ENCODE data around the gene TTC39A. TPM values are rescaled to one million over a fixed set of nuclear protein-coding genes. Genes with fewer than 3 reads are reported as not detected.

Gene TTC39A
- total RNA-seq, 2 donors from 2014 or later, result 0.81 to 1.6 TPM

DNA sequence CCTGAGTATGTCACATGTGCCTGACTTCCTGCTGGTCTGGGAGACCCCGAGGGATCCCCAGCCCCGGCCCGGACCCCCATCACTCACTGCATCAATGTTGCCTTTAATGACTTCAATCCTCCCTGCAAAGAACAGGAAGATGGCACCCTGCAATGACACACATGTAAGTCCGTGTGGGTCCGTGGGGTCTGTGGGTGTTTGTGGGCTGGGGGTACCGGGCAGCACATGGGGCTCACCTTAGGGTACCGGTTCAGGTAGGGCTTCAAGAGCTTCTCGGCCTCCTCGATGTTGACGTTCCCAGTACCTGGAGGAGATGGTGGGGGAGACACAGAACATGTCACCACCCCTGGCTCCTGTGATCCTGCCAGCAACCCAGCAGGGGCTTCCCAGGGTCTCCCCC is 28.1 kb downstream of the TTC39A start:
- intact Hi-C loops (cut with DNase I), result no loop called here
- DNase-seq (ENCODE audit: low spot score), result no peak

DNA sequence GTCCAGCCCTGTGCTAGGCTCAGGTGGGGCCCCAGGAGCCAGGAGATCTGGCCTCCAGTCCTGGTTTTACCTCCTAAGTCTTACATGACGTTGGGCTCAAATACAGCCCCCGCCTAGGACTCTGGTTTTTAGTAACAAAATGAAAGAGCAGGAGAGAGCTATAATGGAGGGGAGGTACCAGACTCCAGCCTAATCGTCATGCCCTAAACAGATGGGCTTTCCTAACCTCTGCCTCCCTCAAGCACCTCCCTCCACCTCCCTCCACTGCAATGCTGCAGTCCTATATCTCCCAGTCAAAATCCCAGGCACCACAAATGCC is 28.6 kb downstream of the TTC39A start:
- intact Hi-C loops (cut with DNase I), result no loop called here
- no peak for DNase-seq (ENCODE audit: low spot score)

DNA sequence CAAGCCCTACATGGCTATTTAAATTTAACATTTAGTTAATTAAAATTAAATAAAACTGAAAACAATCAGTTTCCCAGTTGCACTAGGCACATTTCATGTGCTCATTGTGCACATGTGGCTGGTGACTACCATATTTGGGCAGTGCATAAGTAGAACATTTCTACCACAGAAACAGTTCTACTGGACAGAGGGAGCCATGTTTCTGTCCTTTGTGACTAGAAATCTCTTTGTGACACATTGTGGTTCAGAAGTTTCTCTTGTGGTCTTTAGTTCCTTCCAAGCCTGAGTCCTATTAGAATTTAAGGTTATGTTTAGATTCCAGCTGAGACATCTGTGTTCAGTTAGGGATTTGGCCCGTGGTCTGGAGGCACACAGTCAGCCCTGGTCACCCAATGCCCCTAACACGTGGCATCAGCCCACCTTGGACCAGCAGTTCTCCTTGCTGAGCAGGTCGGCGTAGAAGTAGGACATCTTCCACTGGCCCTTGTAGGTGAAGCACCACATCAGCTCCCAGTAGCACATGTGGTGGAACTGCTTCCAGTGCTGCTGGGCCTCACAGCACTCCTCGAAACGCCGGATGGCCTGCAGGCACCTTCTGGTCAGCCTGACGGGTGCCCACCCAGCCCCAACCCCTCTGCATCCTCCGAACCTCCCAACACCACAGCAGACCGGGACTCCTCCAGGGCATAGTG is 29.1 kb downstream of the TTC39A start:
- intact Hi-C loops (cut with DNase I), result no loop called here

DNA sequence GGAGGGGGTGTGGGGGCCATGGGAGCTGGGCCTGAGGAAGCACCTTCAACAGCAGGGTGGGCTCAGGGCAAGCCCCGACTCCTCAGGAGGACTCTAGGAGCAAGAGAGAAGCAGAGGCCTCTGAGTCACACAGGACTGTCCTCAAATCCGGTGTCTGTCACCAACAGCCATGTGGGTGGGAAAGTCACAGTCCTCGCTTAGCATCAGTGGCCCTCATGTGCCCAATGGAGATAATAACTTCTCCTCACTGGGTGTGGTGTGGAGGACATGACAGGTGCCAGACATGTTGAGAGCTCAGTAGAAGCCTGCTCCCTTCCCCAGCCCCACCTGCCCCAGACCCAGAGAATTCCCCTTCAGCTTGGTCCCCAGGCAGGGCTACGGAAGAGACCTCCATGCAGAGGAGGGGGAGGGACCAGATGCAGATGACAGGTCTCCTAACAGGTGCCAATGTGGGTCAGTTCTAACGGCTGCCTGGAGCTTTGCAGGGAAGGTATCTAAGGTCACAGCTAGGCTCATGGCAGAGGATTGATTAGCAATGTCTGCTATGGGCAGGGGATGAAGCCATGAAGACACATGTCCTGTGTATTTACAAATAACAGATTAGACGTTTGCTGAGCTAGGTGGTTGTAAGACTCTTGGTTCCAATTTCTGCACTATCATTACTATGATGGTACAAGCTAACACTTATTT is 30.2 kb downstream of the TTC39A start:
- DNase-seq (ENCODE audit: low spot score), result peak; percentile 74
- intact Hi-C loops (cut with DNase I), result no loop called here

More for the DNA sequence above, 29.1 kb downstream of the TTC39A start:
- no peak for DNase-seq (ENCODE audit: low spot score)

DNA sequence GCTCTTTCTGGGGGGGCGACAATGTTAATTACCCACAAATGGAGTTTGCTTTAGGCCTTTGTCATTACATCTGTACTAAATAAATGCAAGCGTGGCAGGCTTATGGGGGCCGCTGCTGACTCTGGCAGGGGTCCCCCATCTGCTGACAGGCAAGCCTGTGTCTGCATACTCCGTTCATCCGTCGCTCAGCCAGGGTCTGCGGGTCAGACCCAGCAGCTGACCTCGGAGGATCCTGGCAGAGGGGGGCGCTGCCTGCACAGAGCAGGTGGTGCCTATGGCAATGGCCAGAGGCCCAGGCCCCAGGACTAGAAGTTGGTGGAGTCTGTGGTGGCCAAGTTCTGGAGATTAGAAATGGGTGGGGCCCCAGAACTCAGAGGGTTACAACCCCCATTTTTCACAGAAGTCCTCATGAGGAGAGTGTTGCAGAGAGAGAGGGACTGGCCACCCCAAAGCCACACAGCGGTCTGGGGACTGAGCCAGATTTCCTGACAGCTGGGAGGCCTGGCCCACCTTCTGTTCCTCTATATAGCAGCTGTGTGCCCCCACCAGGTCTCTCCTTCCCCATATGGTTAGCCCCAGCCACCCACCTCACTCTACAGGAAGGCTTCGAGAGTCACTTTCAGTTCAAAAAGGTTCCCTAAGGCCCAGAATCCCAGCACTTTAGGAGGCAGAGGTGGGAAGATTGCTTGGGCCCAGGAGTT is 31.0 kb downstream of the TTC39A start:
- no peak for DNase-seq (ENCODE audit: low spot score)
- intact Hi-C loops (cut with DNase I), result no loop called here

DNA sequence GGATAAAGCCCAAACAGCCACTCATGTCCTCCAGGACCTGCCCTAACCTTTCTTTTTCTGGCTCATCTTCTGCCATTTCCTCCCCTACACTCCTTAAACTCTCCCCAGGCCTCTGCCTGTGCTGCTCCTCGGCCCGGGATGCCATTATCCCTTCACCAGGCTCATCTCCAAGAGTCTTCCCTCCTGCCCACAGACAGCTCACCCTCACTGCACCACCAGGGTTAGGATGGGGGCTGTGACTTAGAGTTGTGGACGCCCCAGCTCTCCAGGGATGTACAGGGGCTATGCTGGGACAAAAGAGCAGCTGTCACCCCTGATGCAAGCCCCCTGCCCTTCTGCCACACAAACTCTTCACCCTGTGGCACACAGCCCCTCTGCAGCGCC is 32.0 kb downstream of the TTC39A start:
- no peak for DNase-seq (ENCODE audit: low spot score)
- intact Hi-C loops (cut with DNase I), result no loop called here

DNA sequence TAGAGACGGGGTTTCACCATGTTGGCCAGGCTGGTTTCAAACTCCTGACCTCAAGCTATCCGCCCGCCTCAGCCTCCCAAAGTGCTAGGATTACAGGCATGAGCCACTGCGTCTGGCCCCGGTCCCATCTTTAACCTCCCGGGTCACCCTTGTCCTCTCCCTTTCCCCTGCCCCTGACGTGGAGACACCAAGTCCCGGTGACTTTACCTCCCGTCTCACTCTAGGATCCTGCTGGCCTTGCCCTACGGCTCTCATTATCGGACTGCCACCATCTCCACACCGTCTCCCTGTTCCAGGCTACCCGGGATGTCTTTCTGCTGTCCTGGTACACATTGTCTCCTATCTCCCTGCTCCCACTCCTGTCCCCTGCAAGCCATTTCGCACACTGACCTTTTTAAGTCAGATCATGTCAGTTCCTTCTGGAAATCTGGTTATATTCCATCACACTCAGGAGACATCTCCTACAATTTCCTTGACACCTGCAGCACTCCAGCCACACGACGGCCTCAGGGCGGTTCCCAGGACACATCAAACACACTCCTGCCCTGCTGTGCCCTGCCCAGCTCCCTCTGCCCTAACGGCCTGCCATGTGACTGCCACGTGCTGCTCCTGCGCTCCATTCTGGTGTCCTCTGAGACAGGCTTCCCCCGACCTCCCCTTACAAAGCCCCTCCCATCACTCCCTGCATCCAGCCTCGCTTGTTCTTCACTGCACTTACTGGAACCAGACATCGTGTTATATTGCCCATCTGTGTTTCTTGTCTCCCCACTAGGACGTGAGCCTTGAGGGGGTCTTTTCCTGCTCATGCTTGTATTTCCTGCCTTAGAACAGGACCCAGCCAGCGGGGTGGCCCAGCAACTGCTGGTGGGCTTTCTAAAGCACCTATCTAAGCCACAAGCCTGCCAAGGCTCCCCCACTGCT is 32.7 kb downstream of the TTC39A start:
- intact Hi-C loops (cut with DNase I), result no loop called here
- DNase-seq (ENCODE audit: low spot score), result no peak

DNA sequence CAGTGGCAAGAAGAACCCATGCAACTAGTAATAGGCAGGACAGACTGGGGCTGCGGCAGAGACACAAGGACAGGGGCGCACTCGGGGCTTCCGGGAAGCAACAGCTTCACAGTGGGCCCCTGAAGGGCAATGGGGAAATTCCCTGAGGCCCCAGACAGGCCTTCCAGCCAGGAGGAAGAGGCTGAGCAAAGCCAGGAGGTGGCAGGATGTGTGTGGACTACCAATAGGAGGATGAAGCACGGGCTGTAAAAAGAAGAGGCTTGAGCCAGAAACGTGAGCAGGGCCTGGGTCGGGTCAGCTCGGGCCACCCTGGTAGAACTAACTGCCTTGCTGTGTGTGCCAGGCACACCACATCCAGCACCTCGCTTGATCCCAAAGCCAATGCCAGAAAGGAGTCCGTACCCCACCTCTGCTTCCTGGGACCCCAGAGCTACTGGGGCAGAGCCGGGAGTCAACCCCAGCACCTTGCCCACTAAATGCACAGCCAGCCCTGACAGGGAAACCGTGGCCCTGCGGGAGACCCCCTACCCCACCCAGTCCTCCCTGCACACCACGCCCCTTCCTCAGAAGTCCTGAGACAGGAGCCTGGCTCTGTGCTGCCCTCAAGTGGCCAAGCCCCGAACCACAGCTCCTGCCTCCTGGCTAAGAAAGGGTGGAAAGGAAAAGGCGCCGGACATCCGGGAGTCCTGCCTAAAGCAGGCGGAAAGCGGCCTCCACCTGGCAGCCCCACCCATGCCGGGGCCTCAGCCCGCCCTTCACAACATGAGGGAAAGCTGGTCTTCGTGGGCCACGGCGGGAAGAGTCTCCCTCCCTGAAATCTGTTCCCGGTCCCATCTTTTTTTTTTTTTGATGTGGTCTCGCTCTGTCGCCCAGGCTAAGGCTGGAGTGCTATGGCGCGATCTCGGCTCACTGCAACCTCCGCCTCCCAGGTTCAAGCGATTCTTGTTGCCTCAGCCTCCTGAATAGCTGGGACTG is 33.7 kb downstream of the TTC39A start:
- intact Hi-C loops (cut with DNase I), result no loop called here
- peak; percentile 93 for DNase-seq (ENCODE audit: low spot score)

DNA sequence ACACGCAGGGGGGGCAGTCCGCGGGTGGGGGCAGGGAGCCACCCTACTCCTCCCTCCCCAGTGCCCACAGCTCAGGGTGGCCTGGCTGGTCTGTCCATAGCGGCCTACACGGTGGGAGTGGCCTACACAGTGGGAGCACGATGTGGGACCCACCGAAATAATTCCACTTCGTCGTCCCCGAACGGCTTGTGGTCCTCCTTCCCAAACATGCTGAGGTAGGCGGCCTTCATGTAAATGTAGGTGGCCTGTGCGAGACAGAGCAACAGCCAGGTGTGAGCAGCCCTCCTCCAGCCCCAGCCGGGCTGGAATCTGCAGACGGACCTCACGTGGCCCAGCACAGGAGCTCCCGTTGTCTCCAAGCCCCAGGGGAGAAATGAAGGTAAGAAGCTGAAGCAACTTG is 34.4 kb downstream of the TTC39A start:
- intact Hi-C loops (cut with DNase I), result no loop called here
- no peak for DNase-seq (ENCODE audit: low spot score)

DNA sequence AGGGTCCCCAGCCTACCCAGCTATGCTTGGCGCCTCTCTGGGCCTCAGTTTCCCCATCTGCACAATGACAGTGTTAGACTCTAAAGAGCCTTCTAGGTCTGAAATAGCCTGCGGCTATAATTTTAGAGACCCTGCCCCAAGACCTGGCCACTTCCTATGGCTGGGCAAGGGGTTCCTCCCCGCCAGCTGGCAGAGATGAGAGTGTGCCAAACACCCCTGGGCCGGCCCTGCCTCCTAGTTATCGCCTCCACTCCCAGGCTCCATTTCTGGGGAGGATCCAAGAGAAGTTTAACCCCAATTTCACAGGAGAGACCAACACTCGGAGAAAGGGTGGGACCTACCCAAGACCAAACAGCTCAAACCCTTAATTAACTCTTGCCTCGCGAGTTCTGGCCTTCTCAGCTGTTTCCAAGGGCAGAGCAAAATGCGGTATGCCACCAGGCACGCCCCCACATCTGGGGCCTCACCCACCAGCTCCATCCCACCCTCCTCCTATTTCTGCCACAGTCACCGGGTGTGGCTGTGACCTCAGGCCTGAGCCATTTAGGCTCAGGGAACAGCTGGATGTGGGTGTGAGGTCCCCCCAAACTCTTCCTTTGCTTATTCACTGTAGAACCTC is 35.7 kb downstream of the TTC39A start:
- intact Hi-C loops (cut with DNase I), result loop anchor here in 1 of 2 donors (5.0 kb wide), 1 partner anchor 923 kb away; no protein-coding TSS in a partner anchor
- peak; percentile 53 for DNase-seq (ENCODE audit: low spot score)

DNA sequence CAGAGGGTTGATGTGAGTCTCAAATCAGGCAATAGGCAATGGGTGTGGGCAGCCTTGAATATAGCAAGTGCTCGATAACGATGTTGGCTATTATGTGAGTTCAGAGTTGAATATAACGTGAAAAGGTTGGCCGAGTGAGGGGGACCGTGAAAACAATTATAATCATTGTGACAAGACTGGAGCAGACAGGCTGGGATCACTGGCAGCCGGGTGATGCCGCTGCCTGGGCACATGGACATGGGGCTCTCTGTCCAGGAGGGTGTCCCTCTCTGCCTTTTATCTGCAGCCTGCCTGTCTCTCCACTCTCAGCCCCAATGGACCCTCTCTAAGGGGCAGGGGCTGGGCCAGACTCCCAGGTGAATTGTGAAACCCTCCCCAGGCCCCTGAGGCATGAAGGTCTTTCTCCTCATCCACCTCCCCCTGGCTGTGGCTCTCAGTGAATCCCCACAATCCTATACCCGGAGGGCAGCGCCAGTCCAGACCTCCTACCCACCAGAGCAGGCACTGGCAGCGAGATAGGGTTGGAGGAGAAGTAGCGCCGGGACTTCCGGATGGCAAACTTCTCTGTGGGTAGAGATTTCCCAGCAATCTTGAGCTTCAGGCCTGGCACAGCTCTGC is 36.4 kb downstream of the TTC39A start:
- intact Hi-C loops (cut with DNase I), result loop anchor here in 1 of 2 donors (5.0 kb wide), 1 partner anchor 923 kb away; no protein-coding TSS in a partner anchor

DNA sequence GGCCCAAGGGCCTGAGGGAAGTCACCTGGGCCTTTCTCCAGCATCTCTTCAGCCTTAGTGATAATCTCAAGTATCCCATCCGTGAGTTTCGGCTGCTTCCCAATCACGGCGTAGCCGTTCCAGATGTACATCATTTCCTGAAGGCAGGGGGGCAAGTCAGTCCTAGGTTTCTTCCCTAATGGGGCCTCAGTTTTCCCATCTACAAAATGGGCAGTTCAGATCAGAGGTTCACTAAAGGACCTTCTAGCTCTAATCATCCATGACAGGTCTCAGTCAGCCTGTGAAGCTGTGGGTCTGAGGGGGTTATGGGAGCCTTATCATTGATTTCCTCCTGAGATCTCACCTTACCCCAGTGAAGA is 39.9 kb downstream of the TTC39A start:
- no peak for DNase-seq (ENCODE audit: low spot score)
- intact Hi-C loops (cut with DNase I), result loop anchor here in 1 of 2 donors (5.0 kb wide), 1 partner anchor 927 kb away; no protein-coding TSS in a partner anchor

More for the DNA sequence above, 36.4 kb downstream of the TTC39A start:
- peak; percentile 36 for DNase-seq (ENCODE audit: low spot score)

DNA sequence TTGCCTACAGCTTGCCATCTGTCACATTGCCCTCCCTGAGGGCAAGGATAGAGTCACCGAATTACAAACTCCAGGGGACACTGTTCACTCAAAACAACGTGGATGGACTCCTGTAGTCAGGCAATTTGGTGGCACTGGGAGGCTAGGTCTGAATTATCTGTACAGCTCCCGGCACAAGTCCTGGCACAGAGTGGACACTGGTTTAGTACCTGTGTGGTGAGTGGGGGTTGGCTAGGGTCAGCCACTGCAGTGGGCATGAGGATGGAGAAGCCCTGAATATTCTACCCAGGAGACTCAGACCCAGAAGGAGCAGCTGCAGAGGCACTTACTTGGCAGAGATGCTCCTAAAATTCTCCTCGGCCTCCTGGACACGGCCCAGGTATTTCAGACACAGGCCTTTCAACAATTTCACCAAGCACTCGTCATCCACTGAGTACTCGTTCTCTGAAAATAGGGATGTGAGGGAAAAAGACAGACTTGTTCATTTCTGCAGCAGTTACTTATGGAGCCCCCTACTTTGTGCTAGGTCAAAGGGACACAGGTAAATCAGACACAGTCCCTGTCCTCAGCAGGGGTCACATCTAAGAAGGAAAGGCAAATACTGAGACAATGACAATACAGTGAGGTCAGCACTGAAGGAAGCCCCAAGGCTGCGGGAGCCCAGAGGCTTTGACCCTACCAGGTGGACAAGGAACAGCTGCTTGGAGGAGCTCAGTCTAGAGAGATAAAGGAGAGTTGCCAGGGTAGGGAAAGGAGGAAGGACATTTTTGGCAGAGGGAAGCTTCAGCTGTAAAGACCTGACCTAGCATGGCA is 40.5 kb downstream of the TTC39A start:
- intact Hi-C loops (cut with DNase I), result loop anchor here in 1 of 2 donors (5.0 kb wide), 1 partner anchor 927 kb away; no protein-coding TSS in a partner anchor
- DNase-seq (ENCODE audit: low spot score), result no peak

DNA sequence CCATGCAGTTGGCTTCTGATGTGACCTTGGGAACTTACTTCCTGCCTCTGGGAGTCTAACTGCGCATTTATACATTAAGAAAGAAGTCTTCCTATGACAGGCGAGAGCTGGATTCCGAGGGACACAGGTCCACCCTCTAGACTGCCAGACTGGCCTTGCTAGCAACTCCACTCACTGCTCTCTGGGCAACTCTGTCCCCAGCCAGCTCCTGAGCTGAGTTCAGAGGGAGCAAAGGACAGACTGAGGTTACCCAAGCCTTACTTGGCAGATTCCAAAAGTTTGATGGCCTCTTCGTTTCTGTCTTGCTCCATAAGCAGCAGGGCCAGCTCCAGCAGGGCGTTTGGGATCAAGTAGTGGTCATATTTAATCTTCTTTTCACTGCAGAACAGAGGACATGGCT is 41.8 kb downstream of the TTC39A start:
- no peak for DNase-seq (ENCODE audit: low spot score)
- intact Hi-C loops (cut with DNase I), result no loop called here

DNA sequence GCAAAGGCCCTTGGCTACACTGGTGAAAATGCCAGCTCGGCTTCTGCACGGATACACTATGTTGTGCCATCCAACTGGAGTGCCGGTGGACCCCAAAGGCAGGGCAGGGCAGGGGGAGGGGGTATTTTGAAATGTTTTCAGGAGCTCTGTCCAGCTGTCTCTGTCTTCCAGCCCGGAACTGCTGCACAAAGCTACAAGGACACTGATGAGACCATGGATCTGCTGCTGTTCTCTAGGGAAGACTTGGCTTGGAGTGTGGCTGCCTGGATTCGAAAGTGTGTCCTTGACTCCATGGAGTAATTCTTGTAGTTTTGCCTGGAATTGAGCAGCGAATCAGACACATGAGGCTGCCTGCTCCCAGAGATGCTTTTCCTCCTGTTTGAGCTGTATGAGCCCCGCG is 42.4 kb downstream of the TTC39A start:
- intact Hi-C loops (cut with DNase I), result no loop called here
- DNase-seq (ENCODE audit: low spot score), result no peak

DNA sequence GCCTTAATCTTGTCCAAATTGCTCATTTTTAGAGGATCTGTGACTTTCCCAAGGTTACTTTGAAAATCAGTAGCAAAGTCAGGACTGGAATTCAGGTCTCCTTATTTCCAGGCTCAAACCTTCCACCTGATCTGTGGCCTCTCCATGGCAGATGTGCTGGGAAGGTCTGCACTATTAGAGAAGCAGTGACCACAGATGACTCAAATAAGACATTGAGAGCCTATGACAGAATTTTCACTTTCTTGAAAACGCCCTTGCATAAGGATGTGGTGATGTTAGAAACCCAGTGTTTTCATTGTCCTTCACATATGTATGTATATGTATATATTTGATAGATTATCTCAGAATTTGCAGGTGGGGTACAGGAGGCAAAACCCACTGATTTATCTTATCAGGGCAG is 45.3 kb downstream of the TTC39A start:
- intact Hi-C loops (cut with DNase I), result no loop called here
- DNase-seq (ENCODE audit: low spot score), result no peak

Data from posterior vena cava (tissue), 2 donors.